Uterus (tissue), 2 donors: ENCODE data around the gene FAM76B.

Experiments used
- POLR2A ChIP-seq, 2 donors: fragments of 450-650 bp; IDR thresholded peaks; one replicate each; pipeline ENCODE4 v1.6.1; 2016; ENCODE audit warnings: antibody characterized with exemption in 2 of 2, mild to moderate bottlenecking in 1 of 2, moderate library complexity in 1 of 2
- TF ChIP-seq, protein P1 (sequence below), 4 experiments: fragments of 200-600 bp in 2 of 4; fragments of 450-650 bp in 2 of 4; sonication (generic) in 2 of 4; IDR thresholded peaks; one replicate each; pipeline ENCODE4 v1.5.1; 2016 to 2019; ENCODE audit warnings: antibody characterized with exemption in 4 of 4, mild to moderate bottlenecking in 2 of 4, moderate library complexity in 1 of 4

- TF ChIP-seq, protein P1, sequence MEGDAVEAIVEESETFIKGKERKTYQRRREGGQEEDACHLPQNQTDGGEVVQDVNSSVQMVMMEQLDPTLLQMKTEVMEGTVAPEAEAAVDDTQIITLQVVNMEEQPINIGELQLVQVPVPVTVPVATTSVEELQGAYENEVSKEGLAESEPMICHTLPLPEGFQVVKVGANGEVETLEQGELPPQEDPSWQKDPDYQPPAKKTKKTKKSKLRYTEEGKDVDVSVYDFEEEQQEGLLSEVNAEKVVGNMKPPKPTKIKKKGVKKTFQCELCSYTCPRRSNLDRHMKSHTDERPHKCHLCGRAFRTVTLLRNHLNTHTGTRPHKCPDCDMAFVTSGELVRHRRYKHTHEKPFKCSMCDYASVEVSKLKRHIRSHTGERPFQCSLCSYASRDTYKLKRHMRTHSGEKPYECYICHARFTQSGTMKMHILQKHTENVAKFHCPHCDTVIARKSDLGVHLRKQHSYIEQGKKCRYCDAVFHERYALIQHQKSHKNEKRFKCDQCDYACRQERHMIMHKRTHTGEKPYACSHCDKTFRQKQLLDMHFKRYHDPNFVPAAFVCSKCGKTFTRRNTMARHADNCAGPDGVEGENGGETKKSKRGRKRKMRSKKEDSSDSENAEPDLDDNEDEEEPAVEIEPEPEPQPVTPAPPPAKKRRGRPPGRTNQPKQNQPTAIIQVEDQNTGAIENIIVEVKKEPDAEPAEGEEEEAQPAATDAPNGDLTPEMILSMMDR (IDR thresholded peaks at IDR 0.05) = no peak
- no peak for TF ChIP-seq POLR2A (IDR thresholded peaks at IDR 0.05)
Observed at GRCh38 chr11:95728790-95729189, 60.8 kb downstream of the FAM76B start.
